WTC11 (cell line): Measurements from ENCODE around the gene CXCL6. TPM values are rescaled to one million over a fixed set of nuclear protein-coding genes. Genes with fewer than 3 reads are reported as not detected.

Experiments used
- ATAC-seq: fragments of 200-7000 bp; cut with Tn5 transposase; 2 replicates; pipeline ENCODE4 v1.10.0; 2021; ENCODE audit warnings: mild to moderate bottlenecking, moderate library complexity
- CTCF ChIA-PET: fragments of 300-600 bp; sonication (Branson Sonifier 250); formaldehyde crosslinking; loops from one replicate; lab custom pipeline; 2021; ENCODE audit warnings: antibody characterized with exemption; lab: Charles Lee
- POLR2A ChIA-PET: fragments of 350-600 bp; sonication (Branson Sonifier 250); formaldehyde crosslinking; loops from one replicate; lab custom pipeline; 2021; ENCODE audit warnings: antibody characterized with exemption; lab: Charles Lee
- DNase-seq: peaks from one replicate; pipeline ENCODE4 v3.0.0; 2021; ENCODE audit warnings: low spot score
- H3K27ac Mint-ChIP-seq: 2 replicates; pipeline ENCODE4 v1.8.0; 2021; ENCODE audit warnings: mixed read lengths
- H3K27me3 Mint-ChIP-seq: 2 replicates; pipeline ENCODE4 v1.8.0; 2021; ENCODE audit warnings: low read depth, mild to moderate bottlenecking, moderate library complexity, mixed read lengths
- H3K36me3 Mint-ChIP-seq: 2 replicates; pipeline ENCODE4 v1.8.0; 2021; ENCODE audit warnings: mixed read lengths
- H3K4me1 Mint-ChIP-seq: 2 replicates; pipeline ENCODE4 v1.8.0; 2022; ENCODE audit warnings: mixed read lengths
- H3K4me3 Mint-ChIP-seq: 2 replicates; pipeline ENCODE4 v1.8.0; 2021; ENCODE audit warnings: mild to moderate bottlenecking, moderate library complexity, mixed read lengths
- H3K9me3 Mint-ChIP-seq: 2 replicates; pipeline ENCODE4 v1.8.0; 2021; ENCODE audit warnings: mixed read lengths
- GRHL2 ChIP-seq: fragments of 250-450 bp; sonication (Bioruptor Pico); IDR thresholded peaks from 2 replicates; pipeline ENCODE4 v1.8.0; 2022; ENCODE audit warnings: mild to moderate bottlenecking, moderate library complexity; ENCODE audit not compliant: insufficient replicate concordance, severe bottlenecking
- NR1H2 ChIP-seq: sonication (generic); formaldehyde crosslinking; IDR thresholded peaks from 2 replicates; pipeline ENCODE4 v1.9.0; 2021; ENCODE audit warnings: mild to moderate bottlenecking, moderate library complexity, missing genetic modification reagents
- RORB ChIP-seq: fragments of 250-450 bp; sonication (Bioruptor Pico); IDR thresholded peaks from 2 replicates; pipeline ENCODE4 v1.9.0; 2021; ENCODE audit warnings: mild to moderate bottlenecking
- ZNF281 ChIP-seq: sonication (generic); formaldehyde crosslinking; IDR thresholded peaks from 2 replicates; pipeline ENCODE4 v1.8.0; 2023; ENCODE audit warnings: mild to moderate bottlenecking, missing genetic modification reagents
- total RNA-seq: library from RNA; stranded (reverse); gene quantifications from 3 replicates; pipeline ENCODE4 v1.2.3, GENCODE V29; 2021
- TF ChIP-seq, protein P1 (sequence below): sonication (generic); formaldehyde crosslinking; IDR thresholded peaks from 2 replicates; pipeline ENCODE4 v1.8.1; 2023; ENCODE audit warnings: mild to moderate bottlenecking, moderate library complexity, missing genetic modification reagents
- TF ChIP-seq, protein P2 (sequence below): sonication (generic); formaldehyde crosslinking; IDR thresholded peaks from 2 replicates; pipeline ENCODE4 v1.8.1; 2023; ENCODE audit warnings: mild to moderate bottlenecking, missing genetic modification reagents, moderate library complexity
- TF ChIP-seq, protein P3 (sequence below): sonication (generic); formaldehyde crosslinking; IDR thresholded peaks from 2 replicates; pipeline ENCODE4 v1.8.1; 2023; ENCODE audit warnings: mild to moderate bottlenecking, missing genetic modification reagents, moderate library complexity

The CXCL6 gene
- total RNA-seq, 1 experiment from 2014 or later: 4.9 TPM

GRCh38 chr4:73885574-73886267 is 49.2 kb downstream of the CXCL6 start:
- DNase-seq: no peak
- H3K36me3 Mint-ChIP-seq: no peaks in the 10 kb centered on the region
- ChIA-PET POLR2A (no interaction called here), CTCF (no interaction called here)
- no peak for ATAC-seq
- H3K27me3 Mint-ChIP-seq: no peaks in the 10 kb centered on the region; the same call in 1 of the 2 replicates
- no peak for TF ChIP-seq ZNF281 (CRISPR knock-in tag)
- TF ChIP-seq NR1H2 (CRISPR knock-in tag): no peak
- TF ChIP-seq, protein P1, sequence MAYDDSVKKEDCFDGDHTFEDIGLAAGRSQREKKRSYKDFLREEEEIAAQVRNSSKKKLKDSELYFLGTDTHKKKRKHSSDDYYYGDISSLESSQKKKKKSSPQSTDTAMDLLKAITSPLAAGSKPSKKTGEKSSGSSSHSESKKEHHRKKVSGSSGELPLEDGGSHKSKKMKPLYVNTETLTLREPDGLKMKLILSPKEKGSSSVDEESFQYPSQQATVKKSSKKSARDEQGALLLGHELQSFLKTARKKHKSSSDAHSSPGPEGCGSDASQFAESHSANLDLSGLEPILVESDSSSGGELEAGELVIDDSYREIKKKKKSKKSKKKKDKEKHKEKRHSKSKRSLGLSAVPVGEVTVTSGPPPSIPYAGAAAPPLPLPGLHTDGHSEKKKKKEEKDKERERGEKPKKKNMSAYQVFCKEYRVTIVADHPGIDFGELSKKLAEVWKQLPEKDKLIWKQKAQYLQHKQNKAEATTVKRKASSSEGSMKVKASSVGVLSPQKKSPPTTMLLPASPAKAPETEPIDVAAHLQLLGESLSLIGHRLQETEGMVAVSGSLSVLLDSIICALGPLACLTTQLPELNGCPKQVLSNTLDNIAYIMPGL (CRISPR knock-in tag): no peak
- TF ChIP-seq, protein P2, sequence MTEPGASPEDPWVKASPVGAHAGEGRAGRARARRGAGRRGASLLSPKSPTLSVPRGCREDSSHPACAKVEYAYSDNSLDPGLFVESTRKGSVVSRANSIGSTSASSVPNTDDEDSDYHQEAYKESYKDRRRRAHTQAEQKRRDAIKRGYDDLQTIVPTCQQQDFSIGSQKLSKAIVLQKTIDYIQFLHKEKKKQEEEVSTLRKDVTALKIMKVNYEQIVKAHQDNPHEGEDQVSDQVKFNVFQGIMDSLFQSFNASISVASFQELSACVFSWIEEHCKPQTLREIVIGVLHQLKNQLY: no peak
- TF ChIP-seq, protein P3, sequence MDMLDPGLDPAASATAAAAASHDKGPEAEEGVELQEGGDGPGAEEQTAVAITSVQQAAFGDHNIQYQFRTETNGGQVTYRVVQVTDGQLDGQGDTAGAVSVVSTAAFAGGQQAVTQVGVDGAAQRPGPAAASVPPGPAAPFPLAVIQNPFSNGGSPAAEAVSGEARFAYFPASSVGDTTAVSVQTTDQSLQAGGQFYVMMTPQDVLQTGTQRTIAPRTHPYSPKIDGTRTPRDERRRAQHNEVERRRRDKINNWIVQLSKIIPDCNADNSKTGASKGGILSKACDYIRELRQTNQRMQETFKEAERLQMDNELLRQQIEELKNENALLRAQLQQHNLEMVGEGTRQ: no peak
- TF ChIP-seq GRHL2: no peak
- no peak for TF ChIP-seq RORB (CRISPR knock-in tag)
- no peak overlapping the region for H3K27ac Mint-ChIP-seq
- peaks cover 8% of the 10 kb centered on the region; the same call in 1 of the 2 replicates for H3K4me1 Mint-ChIP-seq
- no peak overlapping the region for H3K4me3 Mint-ChIP-seq
- H3K9me3 Mint-ChIP-seq: no peaks in the 10 kb centered on the region

Other genes with a start within 250 kb of the CXCL6 start
- 0.15 to 0.27 TPM (median 0.18 TPM) in 3 replicates for gene RASSF6, start 216.2 kb upstream of the CXCL6 start, total RNA-seq
- not detected in 3 replicates for gene CXCL8, start 96.1 kb upstream of the CXCL6 start, total RNA-seq
- gene PF4V1, start 16.6 kb downstream of the CXCL6 start, total RNA-seq: not detected in 3 replicates
- 0.85 to 1.4 TPM (median 1.4 TPM) in 3 replicates for gene CXCL1, start 32.7 kb downstream of the CXCL6 start, total RNA-seq
- 1.2 to 3.9 TPM (median 3.6 TPM) in 3 replicates for gene PF4, start 145.3 kb downstream of the CXCL6 start, total RNA-seq
- not detected in 3 replicates for gene PPBP, start 151.5 kb downstream of the CXCL6 start, total RNA-seq
- gene CXCL5, start 162.0 kb downstream of the CXCL6 start, total RNA-seq: 3.6 to 8.8 TPM (median 8.1 TPM) in 3 replicates
- 3.5 to 7.7 TPM (median 7.0 TPM) in 3 replicates for gene CXCL3, start 202.0 kb downstream of the CXCL6 start, total RNA-seq